GM12878 (cell line): ENCODE data around the gene DTD1. TPM values are rescaled to one million over a fixed set of nuclear protein-coding genes. Genes with fewer than 3 reads are reported as not detected.

Experiments used
- ATAC-seq: fragments of 200-7000 bp; cut with Tn5 transposase; 3 replicates; pipeline ENCODE4 v1.9.1; 2020; ENCODE audit warnings: mild to moderate bottlenecking, moderate library complexity
- BruUV-seq: library from RNA; stranded (reverse); fragments of 400-500 nt; replicated peaks from 2 replicates; lab custom pipeline; 2021; lab: Mats Ljungman, UMichigan
- CTCF ChIA-PET: fragments of 300-600 bp; sonication (Branson Sonifier 250); formaldehyde crosslinking; extraction: SDS; loops from one replicate; lab custom pipeline; 2021; ENCODE audit warnings: inconsistent platforms; lab: Yijun Ruan, JAX
- POLR2A ChIA-PET: fragments of 350-600 bp; formaldehyde crosslinking; extraction: SDS; loops from one replicate; lab custom pipeline; 2021; ENCODE audit warnings: inconsistent platforms; lab: Charles Lee
- RAD21 ChIA-PET: fragments of 300-600 bp; sonication (Branson Sonifier 250); formaldehyde crosslinking; loops from one replicate; lab custom pipeline; 2023; ENCODE audit warnings: antibody characterized with exemption; ENCODE audit not compliant: unreplicated experiment; lab: Charles Lee
- SMC1A ChIA-PET: fragments of 300-600 bp; sonication (Branson Sonifier 250); formaldehyde crosslinking; loops from one replicate; lab custom pipeline; 2023; ENCODE audit not compliant: unreplicated experiment, uncharacterized antibody; lab: Charles Lee
- DNase-seq: peaks from one replicate; pipeline ENCODE4 v3.0.0-alpha.2; 2011; ENCODE audit warnings: low read depth, low spot score
- FAIRE-seq: peaks from 3 replicates; lab custom pipeline; 2011; peaks lifted over from hg19 to GRCh38; lab: Jason Lieb, UNC
- H2AFZ ChIP-seq: 2 replicates; pipeline ENCODE4 v1.6.0; 2011; ENCODE audit warnings: low read depth, low read length, control low read depth; ENCODE audit not compliant: control insufficient read depth
- H3K27ac ChIP-seq: 2 replicates; pipeline ENCODE4 v1.5.1; 2011; ENCODE audit warnings: control low read depth; ENCODE audit not compliant: control insufficient read depth, insufficient read depth
- H3K27me3 ChIP-seq, 2 experiments: replicated peaks in 1 of 2; 2 replicates each; pipeline versions ENCODE4 v1.6.0 to v1.6.1; 2011; ENCODE audit warnings: low read length in 1 of 2; ENCODE audit not compliant: control insufficient read depth in 2 of 2, insufficient read depth in 2 of 2
- H3K36me3 ChIP-seq, 2 experiments: 2 replicates each; pipeline ENCODE4 v1.5.1; 2011; ENCODE audit warnings: low read length in 1 of 2; ENCODE audit not compliant: control insufficient read depth in 2 of 2, insufficient read depth in 2 of 2
- H3K4me1 ChIP-seq: 2 replicates; pipeline ENCODE4 v1.6.1; 2011; ENCODE audit warnings: mild to moderate bottlenecking, low read length, moderate library complexity, mixed read lengths; ENCODE audit not compliant: control insufficient read depth, insufficient read depth
- H3K4me2 ChIP-seq: 2 replicates; pipeline ENCODE4 v1.6.0; 2011; ENCODE audit warnings: control low read depth; ENCODE audit not compliant: control insufficient read depth, insufficient read depth
- H3K4me3 ChIP-seq: fragments of 200-600 bp; sonication (generic); 2 replicates; pipeline ENCODE4 v1.5.1; 2016
- H3K79me2 ChIP-seq: 2 replicates; pipeline ENCODE4 v1.6.0; 2011; ENCODE audit warnings: low read length; ENCODE audit not compliant: control insufficient read depth, insufficient read depth
- H3K9ac ChIP-seq: 2 replicates; pipeline ENCODE4 v1.8.0; 2011; ENCODE audit warnings: low read length, control low read depth, mixed read lengths; ENCODE audit not compliant: control insufficient read depth, insufficient read depth
- H3K9me3 ChIP-seq: replicated peaks from 3 replicates; pipeline ENCODE4 v1.5.1; 2011; ENCODE audit warnings: mild to moderate bottlenecking, low read length; ENCODE audit not compliant: control insufficient read depth, insufficient read depth
- H4K20me1 ChIP-seq: 2 replicates; pipeline ENCODE4 v1.6.0; 2011; ENCODE audit not compliant: control insufficient read depth, insufficient read depth
- CHD1 ChIP-seq: IDR thresholded peaks from 2 replicates; pipeline ENCODE4 v1.6.1; 2012; ENCODE audit warnings: low read depth, low read length, improper control_type of control experiment
- CHD2 ChIP-seq: IDR thresholded peaks from 2 replicates; pipeline ENCODE4 v1.6.1; 2011; ENCODE audit warnings: low read depth, low read length, improper control_type of control experiment, borderline replicate concordance
- CREM ChIP-seq: IDR thresholded peaks from 2 replicates; pipeline ENCODE4 v1.6.1; 2014; ENCODE audit warnings: antibody characterized with exemption, low read depth
- MTA2 ChIP-seq: fragments of 450-650 bp; IDR thresholded peaks from 2 replicates; pipeline ENCODE4 v1.6.1; 2016; ENCODE audit warnings: low read depth, mild to moderate bottlenecking, moderate library complexity
- NFYA ChIP-seq: IDR thresholded peaks from 2 replicates; pipeline ENCODE4 v1.6.1; 2011; ENCODE audit warnings: low read depth, mild to moderate bottlenecking, low read length, improper control_type of control experiment, borderline replicate concordance
- NRF1 ChIP-seq: conservative IDR thresholded peaks from 2 replicates; pipeline ENCODE4 v1.6.1; 2011; ENCODE audit warnings: mild to moderate bottlenecking, low read depth, low read length, improper control_type of control experiment
- PKNOX1 ChIP-seq: fragments of 450-650 bp; IDR thresholded peaks from 2 replicates; pipeline ENCODE4 v1.6.1; 2016; ENCODE audit warnings: mild to moderate bottlenecking
- RAD51 ChIP-seq: fragments of 450-650 bp; IDR thresholded peaks from 2 replicates; pipeline ENCODE4 v1.6.1; 2016; ENCODE audit warnings: moderate library complexity, mild to moderate bottlenecking, inconsistent platforms
- RBBP5 ChIP-seq: fragments of 200-600 bp; sonication (generic); conservative IDR thresholded peaks from 2 replicates; pipeline ENCODE4 v1.6.1; 2016
- SIX5 ChIP-seq: IDR thresholded peaks from 2 replicates; pipeline ENCODE4 v1.6.1; 2011; ENCODE audit warnings: mild to moderate bottlenecking, low read depth, low read length, moderate library complexity; ENCODE audit not compliant: severe bottlenecking
- ZBTB11 ChIP-seq: fragments of 450-650 bp; formaldehyde crosslinking; IDR thresholded peaks from 2 replicates; pipeline ENCODE4 v1.5.0; 2022; ENCODE audit warnings: mild to moderate bottlenecking, missing genetic modification characterization
- ZBTB33 ChIP-seq: fragments of 450-650 bp; IDR thresholded peaks from 2 replicates; pipeline ENCODE4 v1.6.1; 2017; ENCODE audit warnings: mild to moderate bottlenecking
- ZNF592 ChIP-seq: fragments of 450-650 bp; IDR thresholded peaks from 2 replicates; pipeline ENCODE4 v1.6.1; 2017; ENCODE audit warnings: mild to moderate bottlenecking, moderate library complexity
- WGBS: methylation state at CpG from one replicate; pipeline ENCODE4 v1.1.6; 2016; ENCODE audit warnings: low lambda C conversion rate; ENCODE audit not compliant: insufficient replicate concordance, insufficient coverage; ENCODE audit errors: missing lambda C conversion rate; 5-methylcytosine and 5-hydroxymethylcytosine counted together
- in situ Hi-C: fragments of 300-500 bp; cut with MboI; formaldehyde crosslinking; loops from 9 replicates; pipeline ENCODE4 v1.14.3; 2018; ENCODE audit warnings: mixed read lengths
- intact Hi-C: fragments of 100-400 bp; cut with micrococcal nuclease; formaldehyde crosslinking; loops from one replicate; pipeline ENCODE4 v1.14.2; 2022; ENCODE audit not compliant: unreplicated experiment
- polyA plus RNA-seq, 11 experiments: library from polyadenylated mRNA; depleted of rRNA in 4 of 11; unstranded in 6 of 11; stranded (reverse) in 5 of 11; fragments of >200 nt; fragmentation: Nextera tagmentation in 4 of 11; fragmentation: Illumina TruSeq in 1 of 11; extraction: Ambion mirVana in 4 of 11; extraction: Trizol in 1 of 11; gene quantifications; 1 replicate in 1 of 11; 2 replicates in 10 of 11; pipeline versions ENCODE4 v1.2.1 to v1.2.3, GENCODE V29; 2011 to 2016; ENCODE audit warnings: inconsistent platforms in 2 of 11, missing spikeins in 2 of 11, low read depth in 1 of 11
- total RNA-seq, 4 experiments: library from RNA; depleted of rRNA in 3 of 4; stranded (reverse); fragments of >200 nt in 3 of 4; fragmentation: Illumina TruSeq in 1 of 4; extraction: Trizol in 1 of 4; gene quantifications; 2 replicates each; pipeline versions ENCODE4 v1.2.1 to v1.2.3, GENCODE V29; 2013 to 2021

The DTD1 gene
- total and polyA plus RNA-seq, 10 of the 15 experiments (the other 5 are each of a cell fraction or from before 2014, with no cell fraction given), result 24.3 to 99.8 (median 63.3) TPM

- FAIRE-seq (no peak), ATAC-seq (no peak), DNase-seq (no peak)
- Histone ChIP-seq H3K79me2 (no peaks in the 10 kb centered on the region), H2AFZ (no peak overlapping the region), H4K20me1 (no peaks in the 10 kb centered on the region), H3K4me1 (no peaks in the 10 kb centered on the region), H3K9ac (no peak overlapping the region), H3K36me3 (peaks cover 5 to 22% of the 10 kb centered on the region in 2 experiments), H3K27ac (no peak overlapping the region), H3K4me2 (no peak overlapping the region), H3K4me3 (no peak overlapping the region), H3K9me3 (no peaks in the 10 kb centered on the region), H3K27me3 (no peaks in the 10 kb centered on the region)
- ChIA-PET CTCF (no interaction called here), SMC1A (no interaction called here), RAD21 (no interaction called here), POLR2A (no interaction called here)
- WGBS, result 100% methylated on average over 8 of the region's 8 CpGs
- in situ Hi-C loops (no loop called here), intact Hi-C loops (no loop called here)
- no peak for TF ChIP-seq CREM
- TF ChIP-seq NFYA, result no peak
- no peak for TF ChIP-seq ZNF592
- no peak for TF ChIP-seq CHD1
- no peak for TF ChIP-seq ZBTB11 (CRISPR knock-in tag)
- no peak for TF ChIP-seq ZBTB33
- TF ChIP-seq MTA2, result no peak
- TF ChIP-seq RAD51, result no peak
- TF ChIP-seq SIX5, result no peak
- no peak for TF ChIP-seq PKNOX1
- no peak for TF ChIP-seq CHD2
- no peak for TF ChIP-seq NRF1
- TF ChIP-seq RBBP5, result no peak
- no TSS peak for BruUV-seq
Measured at GRCh38 chr20:18553746-18554145, 34.1 kb upstream of the DTD1 start.
